Left lung (tissue), 10 donors: Measurements from ENCODE around the gene MOB4. TPM values are rescaled to one million over a fixed set of nuclear protein-coding genes. Genes with fewer than 3 reads are reported as not detected.
"Not testable (repeated sequence)": the region's sequence is repeated elsewhere in the genome, so short reads cannot be mapped to it uniquely, and the experiment has no call there.

Experiments
- ATAC-seq: fragments of 200-7000 bp; cut with Tn5 transposase; one replicate; pipeline ENCODE4 v1.9.1; 2020; ENCODE audit warnings: moderate library complexity
- DNase-seq, 4 donors: peaks; one replicate each; pipeline ENCODE4 v3.0.0-alpha.2; 2013 to 2020
- H3K27ac ChIP-seq, 2 donors: fragments of 200-600 bp; sonication (generic) in 1 of 2; one replicate each; pipeline versions ENCODE4 v1.5.0 to v1.8.0; 2020 to 2021
- H3K27me3 ChIP-seq, 2 donors: fragments of 200-600 bp; sonication (generic) in 1 of 2; one replicate each; pipeline versions ENCODE4 v1.5.0 to v1.8.0; 2020 to 2021
- H3K36me3 ChIP-seq, 2 donors: fragments of 200-600 bp; sonication (generic) in 1 of 2; one replicate each; pipeline versions ENCODE4 v1.5.0 to v1.8.0; 2020 to 2021
- H3K4me1 ChIP-seq, 2 donors: fragments of 200-600 bp; one replicate each; pipeline ENCODE4 v1.8.0; 2021
- H3K4me3 ChIP-seq, 2 donors: fragments of 200-600 bp; sonication (generic) in 1 of 2; one replicate each; pipeline versions ENCODE4 v1.5.0 to v1.8.0; 2020 to 2021; ENCODE audit warnings: mild to moderate bottlenecking in 1 of 2
- H3K9me3 ChIP-seq, 2 donors: fragments of 200-600 bp; sonication (generic) in 1 of 2; one replicate each; pipeline versions ENCODE4 v1.5.0 to v1.8.0; 2020 to 2021
- intact Hi-C, 2 donors: fragments of 100-400 bp; cut with DNase I; formaldehyde crosslinking; loops; one replicate each; pipeline versions ENCODE4 v1.11.2 to v1.14.2; 2022
- polyA plus RNA-seq, 6 donors: library from polyadenylated mRNA; unstranded; fragments of 120-200 nt; gene quantifications; one replicate each; pipeline ENCODE4 v1.2.1, GENCODE V29; 2013; ENCODE audit not compliant: insufficient read length in 6 of 6
- total RNA-seq, 2 donors: library from RNA; stranded (reverse); fragmentation: NEBNext Ultra II Directional; extraction: Animal tissue kit (Norgen Biotek cat#: 25700); gene quantifications; one replicate each; pipeline ENCODE4 v1.2.1, GENCODE V29; 2021
- TF ChIP-seq, protein P1 (sequence below), 2 donors: fragments of 200-600 bp; sonication (generic) in 1 of 2; IDR thresholded peaks; one replicate each; pipeline versions ENCODE4 v1.5.0 to v1.8.0; 2021; ENCODE audit warnings: antibody characterized with exemption in 2 of 2
- donor health status: DM: no; HTN: yes; CAD: no.
- donor health status: DM: no; HTN: no; CAD: no.

Gene MOB4
- total and polyA plus RNA-seq, 8 donors = 23.0 to 54.2 (median 45.2) TPM

DNA sequence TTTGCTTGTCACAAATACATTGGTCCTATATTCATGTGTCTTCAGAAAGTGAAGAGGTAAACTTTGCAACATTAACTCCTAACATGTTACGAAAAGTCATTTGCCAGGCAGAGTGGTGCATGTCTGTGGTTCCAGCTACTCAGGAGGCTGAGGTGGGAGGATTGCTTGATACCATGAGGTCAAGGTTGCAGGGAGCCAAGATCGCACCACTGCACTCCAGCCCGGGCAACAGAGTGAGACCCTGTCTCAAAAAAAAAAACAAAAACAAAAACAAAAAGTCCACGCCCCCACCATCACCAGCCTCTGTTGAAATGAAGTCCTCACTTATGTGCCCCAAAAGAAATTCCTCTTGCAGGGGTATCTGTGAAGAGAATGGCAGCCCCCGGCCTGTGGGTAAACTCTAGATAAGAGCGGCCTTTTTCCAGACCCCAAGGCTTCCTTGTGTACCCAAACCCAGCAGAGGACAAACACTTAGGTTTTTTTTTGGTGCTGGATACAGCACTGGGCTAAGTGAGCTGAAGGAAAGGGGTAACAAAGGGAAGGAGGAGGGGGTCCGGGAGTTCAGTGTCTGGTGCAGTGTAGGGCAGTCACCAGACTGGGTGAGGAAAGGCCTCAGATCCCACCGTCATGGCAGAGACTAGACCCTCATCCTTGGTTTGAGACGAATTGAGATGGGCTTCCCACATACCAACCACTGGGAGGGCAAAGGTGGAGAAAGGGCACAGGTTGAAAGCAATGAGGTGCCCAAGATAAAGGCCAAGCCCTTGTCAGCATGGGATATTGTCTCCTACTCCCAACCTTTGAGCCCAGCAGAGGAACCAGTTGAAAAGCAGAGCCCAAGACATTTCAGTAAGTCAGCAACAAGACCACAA lies 35.5 kb upstream of the MOB4 start:
- Histone ChIP-seq H3K36me3 (peaks cover 0 to 75% of the 10 kb centered on the region in 2 donors), H3K9me3 (peaks cover 0 to 24% of the 10 kb centered on the region in 2 donors), H3K27ac (no peak overlapping the region), H3K27me3 (no peaks in the 10 kb centered on the region), H3K4me1 (peaks cover 0 to 24% of the 10 kb centered on the region in 2 donors), H3K4me3 (no peak overlapping the region)
- no peak for DNase-seq
- ATAC-seq = no peak
- TF ChIP-seq, protein P1, sequence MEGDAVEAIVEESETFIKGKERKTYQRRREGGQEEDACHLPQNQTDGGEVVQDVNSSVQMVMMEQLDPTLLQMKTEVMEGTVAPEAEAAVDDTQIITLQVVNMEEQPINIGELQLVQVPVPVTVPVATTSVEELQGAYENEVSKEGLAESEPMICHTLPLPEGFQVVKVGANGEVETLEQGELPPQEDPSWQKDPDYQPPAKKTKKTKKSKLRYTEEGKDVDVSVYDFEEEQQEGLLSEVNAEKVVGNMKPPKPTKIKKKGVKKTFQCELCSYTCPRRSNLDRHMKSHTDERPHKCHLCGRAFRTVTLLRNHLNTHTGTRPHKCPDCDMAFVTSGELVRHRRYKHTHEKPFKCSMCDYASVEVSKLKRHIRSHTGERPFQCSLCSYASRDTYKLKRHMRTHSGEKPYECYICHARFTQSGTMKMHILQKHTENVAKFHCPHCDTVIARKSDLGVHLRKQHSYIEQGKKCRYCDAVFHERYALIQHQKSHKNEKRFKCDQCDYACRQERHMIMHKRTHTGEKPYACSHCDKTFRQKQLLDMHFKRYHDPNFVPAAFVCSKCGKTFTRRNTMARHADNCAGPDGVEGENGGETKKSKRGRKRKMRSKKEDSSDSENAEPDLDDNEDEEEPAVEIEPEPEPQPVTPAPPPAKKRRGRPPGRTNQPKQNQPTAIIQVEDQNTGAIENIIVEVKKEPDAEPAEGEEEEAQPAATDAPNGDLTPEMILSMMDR (IDR thresholded peaks at IDR 0.05) = no peak
- intact Hi-C loops = no loop called here

DNA sequence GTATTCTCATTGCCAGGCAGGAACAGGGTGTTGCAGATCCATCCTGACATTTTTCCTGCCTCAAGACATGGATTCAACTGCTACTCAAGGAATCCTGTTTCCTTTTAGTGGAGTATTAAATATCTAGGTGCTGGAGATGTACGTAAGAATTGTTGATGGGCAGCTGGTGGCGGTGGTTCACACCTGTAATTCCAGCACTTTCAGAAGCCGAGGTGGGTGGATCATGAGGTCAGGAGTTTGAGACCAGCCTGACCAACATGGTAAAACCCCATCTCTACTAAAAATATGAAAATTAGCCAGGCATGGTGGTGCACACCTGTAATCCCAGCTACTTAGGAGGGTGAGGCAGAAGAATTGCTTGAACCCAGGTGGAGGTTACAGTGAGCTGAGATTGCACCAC lies 31.6 kb upstream of the MOB4 start:
- intact Hi-C loops, H3K27ac ChIP-seq, ATAC-seq, H3K27me3 ChIP-seq, H3K4me1 ChIP-seq, H3K4me3 ChIP-seq, DNase-seq: not testable (repeated sequence)
- H3K9me3 ChIP-seq = peaks cover 0 to 24% of the 10 kb centered on the region in 2 donors
- H3K36me3 ChIP-seq = peaks cover 0 to 81% of the 10 kb centered on the region in 2 donors

DNA sequence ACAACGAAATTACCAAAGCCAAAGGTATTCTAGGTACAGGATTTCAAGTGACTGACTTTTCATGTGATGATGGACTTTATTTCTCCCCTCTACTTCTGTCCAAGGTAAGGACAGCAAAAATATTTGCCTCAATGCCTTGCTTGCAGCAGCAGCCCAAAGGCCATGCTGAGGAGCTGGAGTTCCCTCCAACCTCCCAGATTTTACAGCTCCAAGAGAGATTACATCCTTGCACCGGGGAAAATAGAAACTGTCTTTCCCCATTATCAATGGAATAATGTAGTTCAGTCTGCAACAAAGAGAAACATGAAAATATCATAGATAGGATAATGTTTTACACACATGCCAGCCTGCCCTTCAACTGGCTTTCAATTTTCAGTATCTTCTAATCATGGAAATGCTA lies 29.7 kb upstream of the MOB4 start:
- H3K27me3 ChIP-seq = no peaks in the 10 kb centered on the region
- no peaks in the 10 kb centered on the region for H3K4me1 ChIP-seq
- H3K9me3 ChIP-seq = peaks cover 0 to 24% of the 10 kb centered on the region in 2 donors
- intact Hi-C loops = no loop called here
- ATAC-seq = no peak
- no peak overlapping the region for H3K27ac ChIP-seq
- TF ChIP-seq, protein P1 (IDR thresholded peaks at IDR 0.05) = no peak
- H3K36me3 ChIP-seq = peaks cover 0 to 86% of the 10 kb centered on the region in 2 donors
- no peak overlapping the region for H3K4me3 ChIP-seq
- no peak for DNase-seq

DNA sequence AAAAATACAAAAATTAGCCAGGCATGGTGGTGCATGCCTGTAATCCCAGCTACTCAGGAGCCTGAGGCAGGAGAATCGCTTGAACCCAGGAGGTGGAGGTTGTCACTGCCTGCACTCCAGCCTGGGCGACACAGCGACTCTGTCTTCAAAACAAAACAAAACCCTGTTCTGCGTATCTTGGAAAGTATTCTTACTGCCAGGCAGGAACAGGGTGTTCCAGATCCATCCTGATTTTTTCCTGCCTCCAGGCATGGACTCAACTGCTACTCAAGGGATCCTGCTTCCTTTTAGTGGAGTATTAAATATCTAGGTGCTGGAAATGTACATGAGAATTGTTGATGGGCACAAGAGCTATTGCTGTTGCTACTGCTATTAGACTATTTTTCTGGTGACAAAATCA lies 28.5 kb upstream of the MOB4 start:
- no peak for DNase-seq
- H3K4me1 ChIP-seq = no peaks in the 10 kb centered on the region

DNA sequence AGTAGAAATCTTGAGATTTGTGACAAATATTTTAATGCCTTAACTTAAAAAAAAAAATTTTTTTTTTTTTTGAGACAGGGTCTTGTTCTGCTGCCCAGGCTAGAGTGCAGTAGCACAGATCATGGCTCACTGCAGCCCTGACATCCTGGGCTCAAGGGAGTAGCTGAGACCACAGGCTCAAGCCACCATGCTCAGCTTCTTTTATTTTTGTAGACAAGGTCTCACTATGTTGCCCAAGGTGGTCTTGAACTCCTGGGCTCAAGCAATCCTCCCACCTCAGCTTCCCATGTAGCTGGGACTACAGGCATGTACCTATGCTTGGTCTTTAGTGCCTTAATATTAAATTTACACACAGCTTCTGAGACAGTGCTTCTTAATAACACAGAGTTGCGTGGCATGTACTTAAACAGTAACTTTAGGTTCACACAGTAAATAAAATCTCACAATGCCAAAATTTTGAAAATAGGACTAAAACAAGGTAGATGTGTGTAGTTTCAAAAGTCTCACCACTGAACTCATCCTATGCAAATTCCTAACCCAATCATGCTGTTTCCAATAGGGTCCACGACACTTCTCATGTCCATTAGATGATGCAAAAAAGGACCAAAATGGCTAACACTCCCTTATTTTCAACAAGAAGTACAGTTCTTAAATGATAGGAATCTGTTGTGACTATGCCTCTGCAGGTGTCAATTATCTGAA lies 20.3 kb upstream of the MOB4 start:
- intact Hi-C loops = no loop called here
- TF ChIP-seq, protein P1 (IDR thresholded peaks at IDR 0.05) = no peak
- peaks cover 0 to 72% of the 10 kb centered on the region in 2 donors for H3K36me3 ChIP-seq
- no peak overlapping the region for H3K27ac ChIP-seq
- ATAC-seq = no peak
- no peak overlapping the region for H3K4me3 ChIP-seq
- DNase-seq = no peak
- no peaks in the 10 kb centered on the region for H3K9me3 ChIP-seq
- no peaks in the 10 kb centered on the region for H3K27me3 ChIP-seq
- H3K4me1 ChIP-seq = peaks cover 5 to 44% of the 10 kb centered on the region in 2 donors

More for the DNA sequence above, 28.5 kb upstream of the MOB4 start:
- H3K9me3 ChIP-seq = peaks cover 0 to 20% of the 10 kb centered on the region in 2 donors
- no peak overlapping the region for H3K27ac ChIP-seq
- H3K4me3 ChIP-seq = no peak overlapping the region
- peaks cover 0 to 92% of the 10 kb centered on the region in 2 donors for H3K36me3 ChIP-seq
- ATAC-seq = no peak
- TF ChIP-seq, protein P1 (IDR thresholded peaks at IDR 0.05) = no peak
- H3K27me3 ChIP-seq = no peaks in the 10 kb centered on the region
- intact Hi-C loops = no loop called here
